ENCODE data around the gene ATP5F1E. TPM values are rescaled to one million over a fixed set of nuclear protein-coding genes. Genes with fewer than 3 reads are reported as not detected.

The ATP5F1E gene
- total RNA-seq, 1 experiment from 2014 or later = 41.1 TPM

DNA sequence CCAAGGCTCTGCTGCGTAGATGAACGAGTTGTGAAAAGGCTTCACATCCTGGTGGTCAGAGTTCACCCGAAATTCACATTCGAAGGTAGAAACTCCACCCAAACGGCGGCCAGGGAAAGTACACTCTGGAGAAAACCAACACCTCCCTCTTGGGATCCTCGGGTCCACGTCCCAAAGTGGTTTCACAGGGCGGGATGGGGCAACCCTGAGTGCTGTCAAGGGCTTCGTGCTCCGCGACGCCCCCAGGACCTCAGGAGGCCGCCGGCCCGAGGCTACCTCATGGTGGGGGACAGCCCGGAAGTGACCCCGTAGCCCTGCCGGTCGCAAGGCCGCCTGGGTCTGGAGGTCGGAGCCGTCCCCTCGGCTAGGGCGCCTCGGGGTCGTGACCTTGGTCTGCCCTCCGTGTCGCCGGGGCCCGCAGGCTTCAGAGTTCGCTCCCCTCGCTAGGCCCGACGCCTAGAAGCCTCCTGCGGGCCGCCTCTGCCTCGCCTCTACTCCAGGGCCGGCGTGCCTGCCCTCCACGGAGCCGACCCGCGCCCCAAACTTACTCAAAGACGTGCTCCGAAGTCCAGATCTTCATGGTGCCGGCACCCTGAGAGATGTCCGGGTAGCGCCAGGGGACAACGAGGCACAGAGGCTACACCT, 10.1 kb upstream of the ATP5F1E start, which contains the start of gene PRELID3B (continued):
- TF ChIP-seq FOXJ3 (CRISPR knock-in tag; IDR thresholded peaks at IDR 0.05; ENCODE audit: borderline replicate concordance) (no peak), CREM (CRISPR knock-in tag; IDR thresholded peaks at IDR 0.05) (peak; percentile 67; the same call in 1 of the 2 replicates), GRHL2 (CRISPR knock-in tag; IDR thresholded peaks at IDR 0.05; ENCODE audit: insufficient replicate concordance, severe bottlenecking) (no peak), ETV6 (CRISPR knock-in tag; IDR thresholded peaks at IDR 0.05) (peak; percentile 75), TP53 (CRISPR knock-in tag; IDR thresholded peaks at IDR 0.05) (peak; percentile 86; the same call in 1 of the 2 replicates), ZBTB21 (CRISPR knock-in tag; IDR thresholded peaks at IDR 0.05; ENCODE audit: borderline replicate concordance) (peak; percentile 61; the same call in 1 of the 2 replicates), ZNF219 (CRISPR knock-in tag; IDR thresholded peaks at IDR 0.05; ENCODE audit: borderline replicate concordance) (peak; percentile 70; the same call in 1 of the 2 replicates), ZNF138 (CRISPR knock-in tag; conservative IDR thresholded peaks at IDR 0.05) (no peak), ZNF232 (CRISPR knock-in tag; IDR thresholded peaks at IDR 0.05) (no peak), NFATC4 (CRISPR knock-in tag; IDR thresholded peaks at IDR 0.05) (no peak), RORB (CRISPR knock-in tag; IDR thresholded peaks at IDR 0.05) (no peak), TEAD4 (CRISPR knock-in tag; IDR thresholded peaks at IDR 0.05) (no peak), KAT7 (CRISPR knock-in tag; IDR thresholded peaks at IDR 0.05; ENCODE audit: borderline replicate concordance) (no peak)
- TF ChIP-seq, protein P1, sequence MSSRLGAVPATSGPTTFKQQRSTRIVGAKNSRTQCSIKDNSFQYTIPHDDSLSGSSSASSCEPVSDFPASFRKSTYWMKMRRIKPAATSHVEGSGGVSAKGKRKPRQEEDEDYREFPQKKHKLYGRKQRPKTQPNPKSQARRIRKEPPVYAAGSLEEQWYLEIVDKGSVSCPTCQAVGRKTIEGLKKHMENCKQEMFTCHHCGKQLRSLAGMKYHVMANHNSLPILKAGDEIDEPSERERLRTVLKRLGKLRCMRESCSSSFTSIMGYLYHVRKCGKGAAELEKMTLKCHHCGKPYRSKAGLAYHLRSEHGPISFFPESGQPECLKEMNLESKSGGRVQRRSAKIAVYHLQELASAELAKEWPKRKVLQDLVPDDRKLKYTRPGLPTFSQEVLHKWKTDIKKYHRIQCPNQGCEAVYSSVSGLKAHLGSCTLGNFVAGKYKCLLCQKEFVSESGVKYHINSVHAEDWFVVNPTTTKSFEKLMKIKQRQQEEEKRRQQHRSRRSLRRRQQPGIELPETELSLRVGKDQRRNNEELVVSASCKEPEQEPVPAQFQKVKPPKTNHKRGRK (CRISPR knock-in tag; IDR thresholded peaks at IDR 0.05; ENCODE audit: borderline replicate concordance) = no peak
- TF ChIP-seq, protein P2, sequence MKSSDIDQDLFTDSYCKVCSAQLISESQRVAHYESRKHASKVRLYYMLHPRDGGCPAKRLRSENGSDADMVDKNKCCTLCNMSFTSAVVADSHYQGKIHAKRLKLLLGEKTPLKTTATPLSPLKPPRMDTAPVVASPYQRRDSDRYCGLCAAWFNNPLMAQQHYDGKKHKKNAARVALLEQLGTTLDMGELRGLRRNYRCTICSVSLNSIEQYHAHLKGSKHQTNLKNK (CRISPR knock-in tag; IDR thresholded peaks at IDR 0.05) = no peak
- TF ChIP-seq, protein P3, sequence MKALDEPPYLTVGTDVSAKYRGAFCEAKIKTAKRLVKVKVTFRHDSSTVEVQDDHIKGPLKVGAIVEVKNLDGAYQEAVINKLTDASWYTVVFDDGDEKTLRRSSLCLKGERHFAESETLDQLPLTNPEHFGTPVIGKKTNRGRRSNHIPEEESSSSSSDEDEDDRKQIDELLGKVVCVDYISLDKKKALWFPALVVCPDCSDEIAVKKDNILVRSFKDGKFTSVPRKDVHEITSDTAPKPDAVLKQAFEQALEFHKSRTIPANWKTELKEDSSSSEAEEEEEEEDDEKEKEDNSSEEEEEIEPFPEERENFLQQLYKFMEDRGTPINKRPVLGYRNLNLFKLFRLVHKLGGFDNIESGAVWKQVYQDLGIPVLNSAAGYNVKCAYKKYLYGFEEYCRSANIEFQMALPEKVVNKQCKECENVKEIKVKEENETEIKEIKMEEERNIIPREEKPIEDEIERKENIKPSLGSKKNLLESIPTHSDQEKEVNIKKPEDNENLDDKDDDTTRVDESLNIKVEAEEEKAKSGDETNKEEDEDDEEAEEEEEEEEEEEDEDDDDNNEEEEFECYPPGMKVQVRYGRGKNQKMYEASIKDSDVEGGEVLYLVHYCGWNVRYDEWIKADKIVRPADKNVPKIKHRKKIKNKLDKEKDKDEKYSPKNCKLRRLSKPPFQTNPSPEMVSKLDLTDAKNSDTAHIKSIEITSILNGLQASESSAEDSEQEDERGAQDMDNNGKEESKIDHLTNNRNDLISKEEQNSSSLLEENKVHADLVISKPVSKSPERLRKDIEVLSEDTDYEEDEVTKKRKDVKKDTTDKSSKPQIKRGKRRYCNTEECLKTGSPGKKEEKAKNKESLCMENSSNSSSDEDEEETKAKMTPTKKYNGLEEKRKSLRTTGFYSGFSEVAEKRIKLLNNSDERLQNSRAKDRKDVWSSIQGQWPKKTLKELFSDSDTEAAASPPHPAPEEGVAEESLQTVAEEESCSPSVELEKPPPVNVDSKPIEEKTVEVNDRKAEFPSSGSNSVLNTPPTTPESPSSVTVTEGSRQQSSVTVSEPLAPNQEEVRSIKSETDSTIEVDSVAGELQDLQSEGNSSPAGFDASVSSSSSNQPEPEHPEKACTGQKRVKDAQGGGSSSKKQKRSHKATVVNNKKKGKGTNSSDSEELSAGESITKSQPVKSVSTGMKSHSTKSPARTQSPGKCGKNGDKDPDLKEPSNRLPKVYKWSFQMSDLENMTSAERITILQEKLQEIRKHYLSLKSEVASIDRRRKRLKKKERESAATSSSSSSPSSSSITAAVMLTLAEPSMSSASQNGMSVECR (CRISPR knock-in tag; IDR thresholded peaks at IDR 0.05; ENCODE audit: borderline replicate concordance) = 0 out of 2 replicates have a peak, but pooled peaks have one; percentile 60
- TF ChIP-seq, protein P4, sequence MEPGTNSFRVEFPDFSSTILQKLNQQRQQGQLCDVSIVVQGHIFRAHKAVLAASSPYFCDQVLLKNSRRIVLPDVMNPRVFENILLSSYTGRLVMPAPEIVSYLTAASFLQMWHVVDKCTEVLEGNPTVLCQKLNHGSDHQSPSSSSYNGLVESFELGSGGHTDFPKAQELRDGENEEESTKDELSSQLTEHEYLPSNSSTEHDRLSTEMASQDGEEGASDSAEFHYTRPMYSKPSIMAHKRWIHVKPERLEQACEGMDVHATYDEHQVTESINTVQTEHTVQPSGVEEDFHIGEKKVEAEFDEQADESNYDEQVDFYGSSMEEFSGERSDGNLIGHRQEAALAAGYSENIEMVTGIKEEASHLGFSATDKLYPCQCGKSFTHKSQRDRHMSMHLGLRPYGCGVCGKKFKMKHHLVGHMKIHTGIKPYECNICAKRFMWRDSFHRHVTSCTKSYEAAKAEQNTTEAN (CRISPR knock-in tag; IDR thresholded peaks at IDR 0.05) = peak; percentile 88
- TF ChIP-seq, protein P5, sequence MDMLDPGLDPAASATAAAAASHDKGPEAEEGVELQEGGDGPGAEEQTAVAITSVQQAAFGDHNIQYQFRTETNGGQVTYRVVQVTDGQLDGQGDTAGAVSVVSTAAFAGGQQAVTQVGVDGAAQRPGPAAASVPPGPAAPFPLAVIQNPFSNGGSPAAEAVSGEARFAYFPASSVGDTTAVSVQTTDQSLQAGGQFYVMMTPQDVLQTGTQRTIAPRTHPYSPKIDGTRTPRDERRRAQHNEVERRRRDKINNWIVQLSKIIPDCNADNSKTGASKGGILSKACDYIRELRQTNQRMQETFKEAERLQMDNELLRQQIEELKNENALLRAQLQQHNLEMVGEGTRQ (CRISPR knock-in tag; IDR thresholded peaks at IDR 0.05) = no peak
- TF ChIP-seq, protein P6, sequence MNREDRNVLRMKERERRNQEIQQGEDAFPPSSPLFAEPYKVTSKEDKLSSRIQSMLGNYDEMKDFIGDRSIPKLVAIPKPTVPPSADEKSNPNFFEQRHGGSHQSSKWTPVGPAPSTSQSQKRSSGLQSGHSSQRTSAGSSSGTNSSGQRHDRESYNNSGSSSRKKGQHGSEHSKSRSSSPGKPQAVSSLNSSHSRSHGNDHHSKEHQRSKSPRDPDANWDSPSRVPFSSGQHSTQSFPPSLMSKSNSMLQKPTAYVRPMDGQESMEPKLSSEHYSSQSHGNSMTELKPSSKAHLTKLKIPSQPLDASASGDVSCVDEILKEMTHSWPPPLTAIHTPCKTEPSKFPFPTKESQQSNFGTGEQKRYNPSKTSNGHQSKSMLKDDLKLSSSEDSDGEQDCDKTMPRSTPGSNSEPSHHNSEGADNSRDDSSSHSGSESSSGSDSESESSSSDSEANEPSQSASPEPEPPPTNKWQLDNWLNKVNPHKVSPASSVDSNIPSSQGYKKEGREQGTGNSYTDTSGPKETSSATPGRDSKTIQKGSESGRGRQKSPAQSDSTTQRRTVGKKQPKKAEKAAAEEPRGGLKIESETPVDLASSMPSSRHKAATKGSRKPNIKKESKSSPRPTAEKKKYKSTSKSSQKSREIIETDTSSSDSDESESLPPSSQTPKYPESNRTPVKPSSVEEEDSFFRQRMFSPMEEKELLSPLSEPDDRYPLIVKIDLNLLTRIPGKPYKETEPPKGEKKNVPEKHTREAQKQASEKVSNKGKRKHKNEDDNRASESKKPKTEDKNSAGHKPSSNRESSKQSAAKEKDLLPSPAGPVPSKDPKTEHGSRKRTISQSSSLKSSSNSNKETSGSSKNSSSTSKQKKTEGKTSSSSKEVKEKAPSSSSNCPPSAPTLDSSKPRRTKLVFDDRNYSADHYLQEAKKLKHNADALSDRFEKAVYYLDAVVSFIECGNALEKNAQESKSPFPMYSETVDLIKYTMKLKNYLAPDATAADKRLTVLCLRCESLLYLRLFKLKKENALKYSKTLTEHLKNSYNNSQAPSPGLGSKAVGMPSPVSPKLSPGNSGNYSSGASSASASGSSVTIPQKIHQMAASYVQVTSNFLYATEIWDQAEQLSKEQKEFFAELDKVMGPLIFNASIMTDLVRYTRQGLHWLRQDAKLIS (CRISPR knock-in tag; IDR thresholded peaks at IDR 0.05; ENCODE audit: borderline replicate concordance) = 0 out of 2 replicates have a peak, but pooled peaks have one; percentile 60
- TF ChIP-seq, protein P7, sequence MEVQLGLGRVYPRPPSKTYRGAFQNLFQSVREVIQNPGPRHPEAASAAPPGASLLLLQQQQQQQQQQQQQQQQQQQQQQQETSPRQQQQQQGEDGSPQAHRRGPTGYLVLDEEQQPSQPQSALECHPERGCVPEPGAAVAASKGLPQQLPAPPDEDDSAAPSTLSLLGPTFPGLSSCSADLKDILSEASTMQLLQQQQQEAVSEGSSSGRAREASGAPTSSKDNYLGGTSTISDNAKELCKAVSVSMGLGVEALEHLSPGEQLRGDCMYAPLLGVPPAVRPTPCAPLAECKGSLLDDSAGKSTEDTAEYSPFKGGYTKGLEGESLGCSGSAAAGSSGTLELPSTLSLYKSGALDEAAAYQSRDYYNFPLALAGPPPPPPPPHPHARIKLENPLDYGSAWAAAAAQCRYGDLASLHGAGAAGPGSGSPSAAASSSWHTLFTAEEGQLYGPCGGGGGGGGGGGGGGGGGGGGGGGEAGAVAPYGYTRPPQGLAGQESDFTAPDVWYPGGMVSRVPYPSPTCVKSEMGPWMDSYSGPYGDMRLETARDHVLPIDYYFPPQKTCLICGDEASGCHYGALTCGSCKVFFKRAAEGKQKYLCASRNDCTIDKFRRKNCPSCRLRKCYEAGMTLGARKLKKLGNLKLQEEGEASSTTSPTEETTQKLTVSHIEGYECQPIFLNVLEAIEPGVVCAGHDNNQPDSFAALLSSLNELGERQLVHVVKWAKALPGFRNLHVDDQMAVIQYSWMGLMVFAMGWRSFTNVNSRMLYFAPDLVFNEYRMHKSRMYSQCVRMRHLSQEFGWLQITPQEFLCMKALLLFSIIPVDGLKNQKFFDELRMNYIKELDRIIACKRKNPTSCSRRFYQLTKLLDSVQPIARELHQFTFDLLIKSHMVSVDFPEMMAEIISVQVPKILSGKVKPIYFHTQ (CRISPR knock-in tag; IDR thresholded peaks at IDR 0.05) = no peak
